HG02642 (cell line): ENCODE data around the gene PCDHGA1.
"Not testable (repeated sequence)": the region's sequence is repeated elsewhere in the genome, so short reads cannot be mapped to it uniquely, and the experiment has no call there.

Experiments
- ATAC-seq: cut with Tn5 transposase; IDR thresholded peaks from one replicate; pipeline ENCODE4 v1.9.1; 2021; ENCODE audit warnings: mild to moderate bottlenecking; ENCODE audit not compliant: unreplicated experiment, poor library complexity

The PCDHGA1 gene

DNA sequence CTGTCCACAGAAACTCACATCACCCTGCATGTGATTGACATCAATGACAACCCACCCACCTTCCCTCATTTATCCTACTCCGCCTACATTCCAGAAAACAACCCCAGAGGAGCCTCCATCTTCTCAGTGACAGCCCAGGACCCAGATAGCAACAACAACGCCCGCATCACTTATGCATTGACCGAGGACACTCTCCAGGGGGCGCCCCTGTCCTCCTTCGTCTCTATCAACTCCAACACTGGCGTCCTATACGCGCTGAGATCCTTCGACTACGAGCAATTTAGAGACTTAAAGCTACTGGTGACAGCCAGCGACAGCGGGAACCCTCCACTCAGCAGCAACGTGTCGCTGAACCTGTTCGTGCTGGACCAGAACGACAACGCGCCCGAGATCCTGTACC is 15.0 kb downstream of the PCDHGA1 start:
- no peak for ATAC-seq

GRCh38 chr5:141346017-141346416 is 15.7 kb downstream of the PCDHGA1 start:
- not testable (repeated sequence) for ATAC-seq

DNA sequence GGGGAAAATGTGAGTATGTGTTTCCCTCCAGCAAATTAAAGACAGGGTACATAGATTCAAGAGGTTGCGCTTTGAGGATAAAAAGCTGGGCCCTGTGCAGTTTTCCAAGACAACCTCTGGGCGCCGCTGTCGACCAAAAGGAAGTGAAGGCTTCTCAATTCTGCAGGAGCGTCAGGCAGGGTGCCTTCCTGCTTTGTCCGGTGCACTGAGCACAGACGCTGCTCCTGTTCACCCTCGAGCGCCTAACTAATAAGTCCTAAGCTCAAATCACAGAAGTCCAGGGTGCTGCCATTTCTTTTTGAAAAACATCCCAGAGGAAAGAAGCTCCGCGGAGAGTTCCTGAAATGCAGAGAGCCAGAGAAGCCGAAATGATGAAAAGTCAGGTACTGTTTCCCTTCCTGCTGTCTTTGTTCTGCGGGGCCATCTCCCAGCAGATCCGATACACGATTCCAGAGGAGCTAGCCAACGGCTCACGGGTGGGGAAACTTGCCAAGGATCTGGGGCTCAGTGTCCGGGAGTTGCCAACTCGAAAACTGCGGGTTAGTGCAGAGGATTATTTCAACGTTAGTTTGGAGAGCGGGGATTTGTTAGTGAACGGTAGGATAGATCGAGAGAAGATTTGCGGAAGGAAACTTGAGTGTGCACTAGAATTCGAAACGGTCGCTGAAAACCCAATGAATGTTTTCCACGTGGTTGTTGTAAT is 19.8 kb downstream of the PCDHGA1 start, which contains the start of gene PCDHGB1:
Gene PCDHGB1, plus strand, starts transcription at position 183 of the 703 bp plus-strand sequence. Its CDS starts 162 bp downstream, at position 345.
- no peak for ATAC-seq

DNA sequence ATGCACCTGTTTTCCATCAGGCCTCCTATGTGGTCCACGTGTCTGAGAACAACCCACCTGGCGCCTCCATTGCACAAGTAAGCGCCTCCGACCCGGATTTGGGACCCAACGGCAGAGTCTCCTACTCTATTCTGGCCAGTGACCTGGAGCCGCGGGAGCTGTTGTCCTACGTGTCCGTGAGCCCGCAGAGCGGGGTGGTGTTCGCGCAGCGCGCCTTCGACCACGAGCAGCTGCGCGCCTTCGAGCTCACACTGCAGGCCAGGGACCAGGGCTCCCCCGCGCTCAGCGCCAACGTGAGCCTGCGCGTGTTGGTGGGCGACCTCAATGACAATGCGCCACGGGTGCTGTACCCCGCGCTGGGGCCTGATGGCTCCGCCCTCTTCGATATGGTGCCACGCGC is 21.3 kb downstream of the PCDHGA1 start:
- ATAC-seq, result no peak

DNA sequence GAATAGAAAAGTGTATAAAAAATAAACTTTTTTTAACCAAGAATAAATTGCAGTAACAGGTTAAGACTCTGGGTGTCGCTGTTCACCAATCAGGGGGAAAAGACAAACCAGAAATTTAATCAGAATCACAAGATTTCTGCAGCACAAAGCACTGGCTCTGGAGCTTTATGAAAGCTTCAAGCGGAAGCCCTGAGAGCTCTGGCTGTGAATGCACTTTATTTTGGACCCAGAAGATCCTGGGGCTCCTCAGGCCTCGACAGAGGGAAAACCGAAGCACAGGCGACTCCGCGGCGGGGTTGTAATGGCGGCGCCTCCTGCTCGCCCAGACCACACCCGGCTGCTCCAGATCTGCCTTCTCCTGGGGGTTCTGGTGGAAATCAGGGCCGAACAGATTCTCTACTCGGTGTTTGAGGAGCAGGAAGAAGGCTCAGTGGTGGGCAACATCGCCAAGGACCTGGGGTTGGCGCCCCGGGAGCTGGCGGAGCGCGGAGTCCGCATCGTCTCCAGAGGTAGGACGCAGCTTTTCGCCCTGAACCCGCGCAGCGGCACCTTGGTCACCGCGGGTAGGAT is 24.7 kb downstream of the PCDHGA1 start, which contains the start of gene PCDHGA4:
Gene PCDHGA4, plus strand, starts transcription at position 122 of the 570 bp plus-strand sequence. Its CDS starts 87 bp downstream, at position 209.
- ATAC-seq, result no peak

DNA sequence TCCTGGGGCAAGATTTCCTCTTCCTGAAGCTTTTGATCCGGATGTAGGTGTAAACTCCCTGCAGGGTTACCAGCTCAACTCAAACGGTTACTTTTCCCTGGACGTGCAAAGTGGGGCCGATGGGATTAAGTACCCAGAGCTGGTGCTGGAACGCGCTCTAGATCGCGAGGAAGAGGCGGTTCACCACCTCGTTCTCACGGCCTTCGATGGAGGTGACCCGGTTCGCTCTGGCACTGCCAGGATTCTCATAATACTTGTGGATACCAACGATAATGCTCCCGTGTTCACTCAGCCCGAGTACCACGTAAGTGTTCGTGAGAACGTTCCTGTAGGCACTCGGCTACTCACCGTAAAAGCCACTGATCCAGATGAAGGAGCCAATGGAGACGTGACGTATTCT is 25.3 kb downstream of the PCDHGA1 start:
- ATAC-seq, result no peak

DNA sequence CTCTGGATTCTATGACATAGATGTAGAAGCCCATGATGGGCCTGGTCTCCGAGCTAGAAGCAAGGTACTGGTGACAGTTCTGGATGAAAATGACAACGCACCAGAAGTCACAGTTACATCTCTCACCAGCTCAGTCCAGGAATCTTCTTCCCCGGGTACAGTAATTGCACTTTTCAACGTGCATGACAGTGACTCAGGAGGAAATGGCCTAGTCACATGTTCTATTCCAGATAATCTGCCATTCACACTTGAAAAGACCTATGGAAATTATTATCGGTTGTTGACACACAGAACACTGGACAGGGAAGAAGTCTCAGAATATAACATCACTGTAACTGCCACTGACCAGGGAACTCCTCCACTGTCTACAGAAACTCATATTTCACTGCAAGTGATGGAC is 25.8 kb downstream of the PCDHGA1 start:
- ATAC-seq, result no peak

- no peak for ATAC-seq
Measured at GRCh38 chr5:141356950-141357349, 26.6 kb downstream of the PCDHGA1 start.

GRCh38 chr5:141359790-141360426 is 29.6 kb downstream of the PCDHGA1 start, which contains the start of gene PCDHGB2:
Gene PCDHGB2 (plus strand): TSS chr5:141359994. CDS start chr5:141360136, 142 bp downstream.
- no peak for ATAC-seq

GRCh38 chr5:141360685-141361084 is 30.4 kb downstream of the PCDHGA1 start:
- ATAC-seq, result no peak

DNA sequence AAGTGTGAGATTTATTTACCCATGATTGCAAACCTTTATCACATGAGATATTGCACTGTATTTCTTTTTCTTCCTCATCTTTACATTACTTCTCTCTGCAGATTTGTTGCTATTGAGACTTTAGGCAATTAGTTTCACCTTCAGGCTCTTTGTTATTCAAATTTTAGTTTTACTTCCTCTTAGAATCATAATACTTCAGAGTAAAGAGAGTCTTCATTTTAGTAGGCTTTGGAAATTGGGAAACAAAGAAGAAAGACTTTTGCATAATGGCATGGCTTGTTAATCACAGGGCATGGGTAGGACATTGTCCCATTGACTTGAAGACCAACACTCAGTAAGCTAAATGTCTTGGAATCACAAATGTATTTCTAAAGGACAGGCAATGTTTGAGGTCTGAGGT is 32.4 kb downstream of the PCDHGA1 start:
- no peak for ATAC-seq

- ATAC-seq, result no peak
Measured at GRCh38 chr5:141363952-141364660, 33.8 kb downstream of the PCDHGA1 start, which contains the start of gene PCDHGA5. Gene PCDHGA5 (plus strand): TSS chr5:141364162. CDS start chr5:141364331, 169 bp downstream.

- ATAC-seq, result no peak
Measured at GRCh38 chr5:141366016-141366896, 35.9 kb downstream of the PCDHGA1 start.

- ATAC-seq, result peak; percentile 77
Measured at GRCh38 chr5:141369994-141370848, 39.9 kb downstream of the PCDHGA1 start, which contains the start of gene PCDHGB3. Gene PCDHGB3 (plus strand): TSS chr5:141370242. CDS start chr5:141370395, 153 bp downstream.

DNA sequence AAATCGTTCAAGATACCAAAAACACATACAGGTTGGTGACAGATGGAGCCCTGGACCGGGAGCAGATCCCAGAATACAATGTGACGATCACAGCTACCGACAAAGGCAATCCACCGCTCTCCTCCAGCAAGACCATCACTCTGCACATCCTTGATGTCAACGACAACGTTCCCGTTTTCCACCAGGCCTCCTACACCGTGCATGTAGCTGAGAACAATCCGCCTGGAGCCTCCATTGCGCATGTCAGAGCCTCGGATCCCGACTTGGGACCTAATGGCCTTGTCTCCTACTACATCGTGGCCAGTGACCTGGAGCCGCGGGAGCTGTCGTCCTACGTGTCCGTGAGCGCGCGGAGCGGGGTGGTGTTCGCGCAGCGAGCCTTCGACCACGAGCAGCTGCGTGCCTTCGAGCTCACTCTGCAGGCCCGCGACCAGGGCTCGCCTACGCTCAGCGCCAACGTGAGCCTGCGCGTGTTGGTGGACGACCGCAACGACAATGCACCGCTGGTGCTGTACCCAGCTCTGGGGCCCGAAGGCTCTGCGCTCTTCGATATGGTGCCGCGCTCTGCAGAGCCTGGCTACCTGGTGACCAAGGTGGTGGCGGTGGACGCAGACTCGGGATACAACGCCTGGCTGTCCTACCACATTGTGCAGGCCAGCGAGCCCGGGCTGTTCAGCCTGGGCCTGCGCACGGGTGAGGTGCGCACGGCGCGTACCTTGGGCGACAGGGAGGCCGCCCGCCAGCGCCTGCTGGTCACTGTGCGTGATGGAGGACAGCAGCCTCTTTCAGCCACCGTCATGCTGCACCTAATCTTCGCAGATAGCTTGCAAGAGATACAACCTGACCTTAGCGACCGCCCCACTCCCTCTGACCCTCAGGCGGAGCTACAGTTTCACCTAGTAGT is 41.5 kb downstream of the PCDHGA1 start:
- no peak for ATAC-seq

GRCh38 chr5:141373673-141374317 is 43.5 kb downstream of the PCDHGA1 start, which contains the start of gene PCDHGA6:
Gene PCDHGA6 (plus strand): TSS chr5:141373891. CDS start chr5:141374084, 193 bp downstream.
- no peak for ATAC-seq

GRCh38 chr5:141374627-141375026 is 44.3 kb downstream of the PCDHGA1 start:
- no peak for ATAC-seq
